ENCODE results near the gene VPS41.

GRCh38 chr7:38716397-38716796 lies 192.6 kb downstream of the VPS41 start:
- TF ChIP-seq ZFX (IDR thresholded peaks at IDR 0.05) = no peak
- peak; percentile 18; the same call in 1 of the 2 replicates for TF ChIP-seq CTCF (conservative IDR thresholded peaks at IDR 0.05)
